ENCODE measurements around the gene RGS11. TPM values are rescaled to one million over a fixed set of nuclear protein-coding genes. Genes with fewer than 3 reads are reported as not detected.

The RGS11 gene
- total RNA-seq, 1 experiment from 2014 or later, result 2.9 TPM

- Histone ChIP-seq H3K79me1 (ENCODE audit: insufficient read depth, low read depth, low read length, poor library complexity, severe bottlenecking) (no peaks in the 10 kb centered on the region), H3K23ac (ENCODE audit: insufficient read length, low read depth, low read length) (no peak overlapping the region), H3K4ac (ENCODE audit: low read depth, low read length) (no peak overlapping the region), H2AK5ac (ENCODE audit: insufficient read length, low read length) (no peak overlapping the region), H3K18ac (ENCODE audit: insufficient read length, low read depth, low read length) (no peak overlapping the region), H2BK12ac (ENCODE audit: insufficient read length, low read depth, low read length) (no peak overlapping the region), H3K23me2 (ENCODE audit: insufficient read length, low read depth, low read length, poor library complexity, severe bottlenecking) (peaks cover 7% of the 10 kb centered on the region), H3T11ph (ENCODE audit: low read length) (no peak overlapping the region), H2AFZ (ENCODE audit: low read length) (no peak overlapping the region), H3K9me3 (ENCODE audit: control insufficient read depth, low read depth, low read length) (no peaks in the 10 kb centered on the region), H2BK5ac (ENCODE audit: insufficient read length, low read length) (no peak overlapping the region), H4K8ac (replicated peaks; ENCODE audit: insufficient read length, low read depth, low read length) (no peak overlapping the region), H3K56ac (ENCODE audit: insufficient read length, low read depth, low read length) (no peak overlapping the region), H3K9ac (ENCODE audit: extremely low read depth, insufficient read length, low read length) (no peak overlapping the region), H4K5ac (ENCODE audit: insufficient read length, low read depth, low read length) (no peak overlapping the region), H3K4me2 (ENCODE audit: insufficient read depth, insufficient read length, low read length) (no peak overlapping the region), H2BK20ac (ENCODE audit: low read depth, low read length, poor library complexity, severe bottlenecking) (no peak overlapping the region), H3K14ac (ENCODE audit: insufficient read depth, low read length) (no peak overlapping the region; the same call in 1 of the 2 replicates), H2BK15ac (ENCODE audit: low read depth, low read length) (no peak overlapping the region), H4K91ac (ENCODE audit: insufficient read length, low read depth, low read length) (no peak overlapping the region), H3K27me3 (ENCODE audit: insufficient read depth, low read length) (peaks cover 3% of the 10 kb centered on the region; the same call in 1 of the 2 replicates), H2BK120ac (ENCODE audit: low read depth, low read length, poor library complexity, severe bottlenecking) (no peak overlapping the region), H3K4me1 (ENCODE audit: insufficient read depth, low read length) (no peaks in the 10 kb centered on the region), H3K79me2 (ENCODE audit: insufficient read depth, low read length) (no peaks in the 10 kb centered on the region), H3K27ac (ENCODE audit: insufficient read length, low read depth, low read length) (no peak overlapping the region), H4K20me1 (ENCODE audit: control insufficient read depth, insufficient read depth, insufficient read length) (no peaks in the 10 kb centered on the region)
- Mint-ChIP-seq H3K4me3 (peak overlapping the region; percentile 51 to 72), H3K27me3 (ENCODE audit: low read depth) (peaks cover 55% of the 10 kb centered on the region), H3K36me3 (ENCODE audit: insufficient read depth in 1 of 3, low read depth in 3 of 3) (no peaks in the 10 kb centered on the region), H3K9me3 (no peaks in the 10 kb centered on the region), H3K27ac (no peak overlapping the region), H3K4me1 (peaks cover 0 to 1% of the 10 kb centered on the region in 2 experiments; a peak in 1 of 4 replicates)
- DNase-seq, result no peak
- TF ChIP-seq, protein P1, sequence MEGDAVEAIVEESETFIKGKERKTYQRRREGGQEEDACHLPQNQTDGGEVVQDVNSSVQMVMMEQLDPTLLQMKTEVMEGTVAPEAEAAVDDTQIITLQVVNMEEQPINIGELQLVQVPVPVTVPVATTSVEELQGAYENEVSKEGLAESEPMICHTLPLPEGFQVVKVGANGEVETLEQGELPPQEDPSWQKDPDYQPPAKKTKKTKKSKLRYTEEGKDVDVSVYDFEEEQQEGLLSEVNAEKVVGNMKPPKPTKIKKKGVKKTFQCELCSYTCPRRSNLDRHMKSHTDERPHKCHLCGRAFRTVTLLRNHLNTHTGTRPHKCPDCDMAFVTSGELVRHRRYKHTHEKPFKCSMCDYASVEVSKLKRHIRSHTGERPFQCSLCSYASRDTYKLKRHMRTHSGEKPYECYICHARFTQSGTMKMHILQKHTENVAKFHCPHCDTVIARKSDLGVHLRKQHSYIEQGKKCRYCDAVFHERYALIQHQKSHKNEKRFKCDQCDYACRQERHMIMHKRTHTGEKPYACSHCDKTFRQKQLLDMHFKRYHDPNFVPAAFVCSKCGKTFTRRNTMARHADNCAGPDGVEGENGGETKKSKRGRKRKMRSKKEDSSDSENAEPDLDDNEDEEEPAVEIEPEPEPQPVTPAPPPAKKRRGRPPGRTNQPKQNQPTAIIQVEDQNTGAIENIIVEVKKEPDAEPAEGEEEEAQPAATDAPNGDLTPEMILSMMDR (conservative IDR thresholded peaks at IDR 0.05), result no peak
- WGBS (ENCODE audit: extremely low coverage, insufficient read length, low lambda C conversion rate), result no CpG with 5 or more reads among the region's 47 CpGs
Measured at GRCh38 chr16:280005-280460, 4.3 kb upstream of the RGS11 start.
